Memory B cell (primary cell): ENCODE data around the gene IFNLR1.

Experiments used
- ATAC-seq: fragments of 150-1000 bp; cut with Tn5 transposase; 2 replicates; pipeline ENCODE4 v1.10.0; 2021; ENCODE audit warnings: low read depth, mild to moderate bottlenecking, moderate library complexity
- DNase-seq, 2 donors: peaks; one replicate each; pipeline ENCODE4 v3.0.0; 2022; ENCODE audit warnings: low spot score in 2 of 2
- H3K27ac Mint-ChIP-seq: one replicate; pipeline ENCODE4 v1.8.0; 2022; ENCODE audit warnings: mild to moderate bottlenecking, moderate library complexity, mixed read lengths
- H3K27me3 Mint-ChIP-seq: one replicate; pipeline ENCODE4 v1.8.0; 2022; ENCODE audit warnings: mixed read lengths
- H3K36me3 Mint-ChIP-seq: one replicate; pipeline ENCODE4 v1.8.0; 2022; ENCODE audit warnings: mild to moderate bottlenecking, mixed read lengths
- H3K4me1 Mint-ChIP-seq: one replicate; pipeline ENCODE4 v1.8.0; 2022; ENCODE audit warnings: mixed read lengths
- H3K4me3 Mint-ChIP-seq: one replicate; pipeline ENCODE4 v1.8.0; 2022; ENCODE audit warnings: mild to moderate bottlenecking, moderate library complexity, mixed read lengths
- H3K9me3 Mint-ChIP-seq: one replicate; pipeline ENCODE4 v1.8.0; 2022; ENCODE audit warnings: mixed read lengths

IFNLR1 gene

DNA sequence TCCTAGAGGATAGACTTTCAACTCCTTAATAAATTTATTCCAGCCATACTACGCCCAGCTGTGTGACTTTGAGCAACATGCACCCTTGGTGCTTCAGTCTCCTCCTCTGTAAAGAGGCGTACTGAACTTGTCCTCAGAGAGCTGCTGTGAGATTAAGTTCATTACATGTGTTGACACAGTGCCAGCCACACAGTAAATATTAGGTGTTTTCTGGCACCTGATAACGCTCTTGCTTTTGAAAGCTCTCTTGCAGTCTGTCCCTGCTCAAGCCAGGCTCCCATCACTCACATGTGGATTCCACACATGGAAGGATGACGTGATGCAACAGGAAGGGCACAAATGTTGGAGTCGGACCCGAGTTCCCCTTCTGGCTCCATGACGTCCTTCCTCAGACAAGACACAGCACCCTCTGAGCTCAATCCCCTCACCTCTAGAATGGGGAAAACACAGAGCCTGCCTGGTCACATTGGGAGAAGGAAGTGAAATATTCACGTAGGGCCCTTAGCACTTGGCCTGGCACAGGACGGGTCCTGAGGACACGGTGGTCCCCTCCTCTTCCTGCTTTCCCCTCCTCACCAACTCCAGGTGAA lies 7.7 kb downstream of the IFNLR1 start:
- peaks cover 2% of the 10 kb centered on the region for H3K9me3 Mint-ChIP-seq
- no peaks in the 10 kb centered on the region for H3K27me3 Mint-ChIP-seq
- H3K27ac Mint-ChIP-seq: no peak overlapping the region
- H3K36me3 Mint-ChIP-seq: peaks cover 33% of the 10 kb centered on the region
- H3K4me1 Mint-ChIP-seq: peaks cover 38% of the 10 kb centered on the region
- DNase-seq: no peak
- no peak overlapping the region for H3K4me3 Mint-ChIP-seq
- ATAC-seq: no peak

DNA sequence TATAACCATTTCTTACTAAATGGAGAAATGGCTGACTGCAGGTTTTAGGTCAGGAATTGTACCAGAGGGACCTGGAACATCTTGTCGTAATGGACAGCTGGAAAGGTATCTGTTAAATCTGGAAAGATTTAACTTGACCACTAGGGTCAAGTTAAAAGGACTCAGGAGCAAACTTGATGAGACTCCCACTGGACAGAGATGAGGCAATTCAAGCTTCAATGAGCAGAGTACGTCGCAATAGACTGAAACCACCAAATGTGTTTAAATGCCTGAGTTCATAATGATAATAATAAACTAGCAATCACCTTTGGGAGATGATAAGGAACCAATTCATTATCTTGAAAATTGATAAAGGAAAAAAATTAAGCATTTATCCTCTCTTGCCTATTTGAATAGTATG lies 8.7 kb downstream of the IFNLR1 start:
- Mint-ChIP-seq H3K4me3 (no peak overlapping the region), H3K4me1 (peaks cover 38% of the 10 kb centered on the region), H3K27ac (no peak overlapping the region), H3K27me3 (no peaks in the 10 kb centered on the region), H3K9me3 (peaks cover 5% of the 10 kb centered on the region), H3K36me3 (peaks cover 37% of the 10 kb centered on the region)
- ATAC-seq (no peak), DNase-seq (no peak)

DNA sequence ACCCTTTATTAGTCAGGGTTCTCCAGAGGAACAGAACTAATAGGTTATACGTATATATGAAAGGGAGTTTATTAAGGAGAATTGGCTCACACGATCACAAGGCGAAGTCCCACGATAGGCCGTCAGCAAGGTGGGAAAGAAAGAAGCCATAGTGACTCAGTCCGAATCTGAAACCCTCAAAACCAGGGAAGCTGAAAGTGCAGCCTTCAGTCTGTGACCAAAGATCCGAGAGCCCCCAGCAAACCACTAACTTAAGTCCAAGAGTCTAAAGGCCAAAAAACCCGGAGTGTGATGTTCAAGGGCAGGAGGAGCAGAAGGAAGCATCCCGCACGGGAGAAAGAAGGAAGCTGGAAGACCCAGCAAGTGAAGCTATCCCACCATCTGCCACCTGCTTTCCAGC lies 9.9 kb downstream of the IFNLR1 start:
- no peak for DNase-seq
- ATAC-seq: no peak
- Mint-ChIP-seq H3K4me3 (no peak overlapping the region), H3K9me3 (peaks cover 5% of the 10 kb centered on the region), H3K27me3 (no peaks in the 10 kb centered on the region), H3K36me3 (peaks cover 39% of the 10 kb centered on the region), H3K4me1 (peaks cover 38% of the 10 kb centered on the region), H3K27ac (peak overlapping the region; percentile 62)

DNA sequence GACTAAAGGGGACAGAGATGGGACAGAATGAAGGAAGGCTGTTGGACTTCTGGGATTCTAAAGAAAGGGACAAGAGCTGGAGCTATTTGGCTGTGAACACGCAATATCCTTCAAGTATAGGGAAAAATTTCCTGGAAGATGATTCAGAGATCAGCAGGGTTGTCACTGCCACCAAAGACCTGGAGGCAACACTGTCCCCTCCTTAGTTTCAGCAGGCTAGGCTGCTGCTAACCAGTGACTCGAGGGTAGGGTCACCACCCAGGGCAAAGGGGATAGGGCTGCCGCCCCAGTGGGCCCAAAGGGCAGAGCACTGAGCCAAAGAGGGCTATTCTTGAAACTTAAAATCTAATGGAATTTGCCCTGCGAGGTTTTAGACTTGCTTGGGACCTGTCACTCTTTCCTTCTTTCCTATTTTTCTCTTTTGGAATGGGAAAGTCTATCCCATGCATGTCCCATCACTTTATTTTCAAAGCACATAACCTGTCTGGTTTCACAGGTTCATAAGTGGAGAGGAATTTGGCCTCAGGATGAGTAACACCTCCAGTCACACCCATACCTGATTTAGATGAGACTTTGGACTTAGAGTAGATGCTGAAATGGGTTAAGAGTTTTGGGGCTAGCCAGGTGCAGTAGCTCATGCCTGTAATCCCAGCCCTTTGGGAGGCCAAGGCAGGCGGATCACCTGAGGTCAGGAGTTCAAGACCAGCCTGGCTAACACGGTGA lies 11.9 kb downstream of the IFNLR1 start:
- ATAC-seq: no peak
- H3K27ac Mint-ChIP-seq: no peak overlapping the region

DNA sequence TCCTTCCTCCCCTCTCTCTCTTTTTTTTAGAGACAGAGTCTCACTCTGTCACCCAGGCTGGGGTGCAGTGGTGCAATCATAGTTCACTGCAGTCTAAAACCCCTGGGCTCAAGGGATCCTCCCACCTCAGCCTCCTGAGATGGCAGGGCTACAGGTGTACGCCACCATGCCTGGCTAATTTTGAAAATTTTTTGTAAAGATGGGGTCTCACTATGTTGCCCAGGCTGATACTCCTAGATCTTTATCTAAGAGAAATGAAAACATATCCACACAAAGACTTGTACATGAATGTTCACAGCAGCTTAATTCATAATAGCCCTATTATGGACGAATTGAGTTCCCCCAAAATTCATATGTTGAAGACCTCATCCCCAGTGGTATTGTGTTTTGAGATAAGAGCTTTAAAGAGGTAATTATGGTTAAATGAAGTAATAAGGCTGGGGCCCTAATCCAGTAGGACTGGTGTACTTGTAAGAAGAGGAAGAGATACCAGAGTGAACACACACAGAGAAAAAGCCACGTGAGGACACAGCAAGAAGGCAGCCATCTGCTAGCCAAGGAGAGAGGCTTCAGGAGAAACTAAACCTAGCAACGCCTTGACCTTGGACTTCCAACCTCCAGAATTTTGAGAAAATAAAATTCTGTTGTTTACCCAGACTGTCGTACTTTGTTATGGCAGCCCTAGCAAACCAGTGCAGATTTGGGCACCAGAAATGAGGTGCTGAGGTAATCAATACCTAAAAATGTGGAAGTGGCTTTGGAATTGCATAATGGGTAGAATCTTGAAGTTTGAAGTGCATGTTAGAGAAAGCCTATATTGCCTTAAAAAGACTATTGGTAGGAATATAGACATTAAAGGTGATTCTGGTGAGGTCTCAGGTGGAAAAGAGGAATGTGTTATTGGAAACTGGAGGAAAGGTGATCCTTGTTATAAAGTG lies 13.2 kb downstream of the IFNLR1 start:
- peak overlapping the region; percentile 37 for H3K27ac Mint-ChIP-seq
- no peak for DNase-seq
- peaks cover 5% of the 10 kb centered on the region for H3K9me3 Mint-ChIP-seq
- no peak overlapping the region for H3K4me3 Mint-ChIP-seq
- no peaks in the 10 kb centered on the region for H3K27me3 Mint-ChIP-seq
- peaks cover 23% of the 10 kb centered on the region for H3K4me1 Mint-ChIP-seq
- no peak for ATAC-seq
- peaks cover 29% of the 10 kb centered on the region for H3K36me3 Mint-ChIP-seq

More for the DNA sequence above, 11.9 kb downstream of the IFNLR1 start:
- Mint-ChIP-seq H3K4me1 (peaks cover 27% of the 10 kb centered on the region), H3K9me3 (peaks cover 5% of the 10 kb centered on the region), H3K27me3 (no peaks in the 10 kb centered on the region), H3K4me3 (no peak overlapping the region), H3K36me3 (peaks cover 33% of the 10 kb centered on the region)
- DNase-seq: no peak

DNA sequence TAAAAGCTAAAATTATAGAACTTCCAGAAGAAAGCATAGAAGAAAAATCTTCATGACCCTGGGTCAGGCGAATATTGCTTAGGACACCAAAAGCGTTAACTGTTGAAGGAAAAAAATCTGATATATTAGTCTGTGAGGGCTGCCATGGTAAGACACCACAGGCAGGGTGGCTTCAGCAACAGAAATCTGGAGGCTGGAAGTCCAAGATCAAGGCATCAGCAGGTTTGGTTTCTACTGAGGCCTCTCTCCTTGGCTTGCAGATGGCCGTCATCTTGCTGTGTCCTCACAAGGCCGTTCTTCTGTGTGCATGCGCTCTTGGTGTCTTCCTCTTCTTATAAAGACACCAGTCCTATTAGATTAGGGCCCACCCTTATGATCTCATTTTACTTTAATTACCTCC lies 14.5 kb downstream of the IFNLR1 start:
- H3K4me3 Mint-ChIP-seq: no peak overlapping the region
- DNase-seq (no peak), ATAC-seq (no peak)
- peaks cover 26% of the 10 kb centered on the region for H3K4me1 Mint-ChIP-seq
- H3K27ac Mint-ChIP-seq: no peak overlapping the region
- peaks cover 5% of the 10 kb centered on the region for H3K9me3 Mint-ChIP-seq
- peaks cover 34% of the 10 kb centered on the region for H3K36me3 Mint-ChIP-seq
- no peaks in the 10 kb centered on the region for H3K27me3 Mint-ChIP-seq

DNA sequence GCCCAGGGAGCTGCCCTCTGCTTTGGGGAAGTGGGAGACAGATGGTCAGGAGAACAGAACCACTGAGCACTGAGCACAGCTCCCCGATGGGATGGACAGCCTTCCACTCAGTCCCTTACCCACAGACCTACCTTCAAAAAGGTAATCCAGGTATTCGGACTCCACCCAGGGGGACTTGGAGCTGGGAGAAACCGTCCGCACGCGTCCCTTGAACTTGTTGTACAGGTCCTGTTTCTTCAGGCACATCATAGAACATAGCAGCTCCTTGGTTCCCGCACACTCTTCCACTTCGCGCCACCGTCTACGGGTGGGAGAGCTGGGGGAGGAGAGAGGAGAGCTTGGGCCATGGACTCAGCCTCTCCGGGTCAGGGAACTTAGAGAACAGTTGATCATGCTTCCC lies 17.8 kb downstream of the IFNLR1 start:
- ATAC-seq: no peak
- Mint-ChIP-seq H3K4me3 (no peak overlapping the region), H3K4me1 (peaks cover 9% of the 10 kb centered on the region), H3K36me3 (peaks cover 32% of the 10 kb centered on the region), H3K9me3 (peaks cover 2% of the 10 kb centered on the region), H3K27me3 (no peaks in the 10 kb centered on the region), H3K27ac (no peak overlapping the region)
- DNase-seq: no peak

DNA sequence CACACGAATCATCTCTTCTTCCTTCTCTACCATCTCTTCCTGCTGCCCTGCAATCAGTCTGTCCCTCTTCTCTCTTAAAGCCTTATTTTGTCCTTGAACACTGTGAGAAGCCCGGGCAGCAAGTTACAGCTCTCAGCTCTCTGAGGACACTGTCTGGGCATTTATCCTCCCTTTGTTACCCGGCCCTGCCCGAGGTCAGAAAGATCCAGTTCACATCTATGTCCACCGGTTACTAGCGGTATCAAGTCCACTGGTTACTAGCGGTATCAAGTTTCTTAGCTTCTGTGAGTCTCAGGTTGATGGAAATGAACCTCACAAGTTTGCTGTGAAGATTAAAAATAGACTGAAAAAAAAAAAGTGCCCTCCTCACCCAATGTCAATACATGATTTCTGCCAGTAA lies 18.8 kb downstream of the IFNLR1 start:
- Mint-ChIP-seq H3K4me1 (peaks cover 6% of the 10 kb centered on the region), H3K4me3 (no peak overlapping the region), H3K9me3 (no peaks in the 10 kb centered on the region), H3K27ac (no peak overlapping the region), H3K27me3 (no peaks in the 10 kb centered on the region), H3K36me3 (peaks cover 24% of the 10 kb centered on the region)
- no peak for ATAC-seq
- no peak for DNase-seq

DNA sequence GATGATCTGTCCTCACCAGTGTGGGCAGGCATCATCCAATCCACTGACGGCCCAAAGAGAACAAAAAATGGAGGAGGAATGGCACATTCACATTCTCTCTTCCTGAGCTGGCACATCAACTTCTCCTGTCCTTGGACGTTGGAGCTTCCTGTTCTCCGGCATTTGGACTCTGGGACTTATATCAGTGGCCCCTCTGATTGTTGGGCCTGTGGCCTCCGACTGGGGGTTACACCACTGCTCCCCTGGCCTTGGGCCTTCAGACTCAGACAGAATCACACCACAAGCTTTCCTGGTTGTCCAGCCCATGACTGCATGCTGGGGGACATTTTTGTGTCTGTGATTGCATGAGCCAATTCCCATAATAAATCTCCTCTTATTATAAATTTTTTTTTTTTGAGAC lies 20.1 kb downstream of the IFNLR1 start:
- Mint-ChIP-seq H3K4me3 (no peak overlapping the region), H3K4me1 (peaks cover 6% of the 10 kb centered on the region), H3K27me3 (no peaks in the 10 kb centered on the region), H3K36me3 (peaks cover 24% of the 10 kb centered on the region), H3K9me3 (no peaks in the 10 kb centered on the region), H3K27ac (no peak overlapping the region)
- no peak for ATAC-seq
- no peak for DNase-seq

DNA sequence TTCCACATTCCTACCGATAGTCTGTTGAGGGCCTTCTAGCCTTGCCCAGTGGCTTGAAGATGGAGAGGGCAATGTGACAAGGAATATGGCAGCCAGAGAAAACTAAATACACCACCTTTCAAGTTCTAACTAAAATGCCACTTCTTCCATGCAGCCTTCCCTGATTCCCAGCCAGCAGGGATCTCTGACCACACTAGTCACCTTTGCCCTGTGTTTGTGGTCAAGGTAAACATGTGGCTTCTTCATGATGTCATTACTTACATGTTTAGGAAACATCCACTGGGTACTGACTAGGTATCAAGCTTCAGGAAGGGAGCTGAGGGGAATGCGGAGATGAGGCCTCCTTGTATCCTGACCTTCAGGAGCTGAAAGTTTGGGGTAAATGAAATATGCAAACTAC lies 21.6 kb downstream of the IFNLR1 start:
- Mint-ChIP-seq H3K36me3 (peaks cover 27% of the 10 kb centered on the region), H3K9me3 (no peaks in the 10 kb centered on the region), H3K4me1 (peaks cover 6% of the 10 kb centered on the region), H3K27ac (peak overlapping the region; percentile 42), H3K4me3 (no peak overlapping the region), H3K27me3 (no peaks in the 10 kb centered on the region)
- DNase-seq: no peak
- ATAC-seq: no peak

DNA sequence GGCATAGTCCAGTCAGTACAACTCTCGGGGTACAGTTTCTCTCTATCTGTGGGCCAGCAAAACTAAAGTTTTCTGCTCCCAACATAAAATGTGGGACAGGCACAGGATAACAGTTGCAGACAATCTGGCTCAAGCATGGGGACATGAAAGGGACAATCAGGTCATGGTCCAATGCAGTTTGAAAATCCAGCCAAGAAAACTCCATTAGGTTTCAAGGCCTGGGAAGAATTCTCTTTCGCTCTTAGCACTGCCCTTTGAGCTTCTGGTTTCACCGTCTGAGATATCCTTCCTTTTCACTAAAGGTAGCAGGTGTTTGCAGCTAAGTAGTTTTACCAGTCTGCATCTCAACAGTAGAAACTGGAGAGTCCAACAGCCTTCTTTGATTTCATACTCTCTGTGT lies 23.1 kb downstream of the IFNLR1 start:
- DNase-seq (no peak), ATAC-seq (no peak)
- Mint-ChIP-seq H3K9me3 (no peaks in the 10 kb centered on the region), H3K27ac (no peak overlapping the region), H3K4me3 (no peak overlapping the region), H3K36me3 (peaks cover 27% of the 10 kb centered on the region), H3K27me3 (no peaks in the 10 kb centered on the region), H3K4me1 (peaks cover 6% of the 10 kb centered on the region)

DNA sequence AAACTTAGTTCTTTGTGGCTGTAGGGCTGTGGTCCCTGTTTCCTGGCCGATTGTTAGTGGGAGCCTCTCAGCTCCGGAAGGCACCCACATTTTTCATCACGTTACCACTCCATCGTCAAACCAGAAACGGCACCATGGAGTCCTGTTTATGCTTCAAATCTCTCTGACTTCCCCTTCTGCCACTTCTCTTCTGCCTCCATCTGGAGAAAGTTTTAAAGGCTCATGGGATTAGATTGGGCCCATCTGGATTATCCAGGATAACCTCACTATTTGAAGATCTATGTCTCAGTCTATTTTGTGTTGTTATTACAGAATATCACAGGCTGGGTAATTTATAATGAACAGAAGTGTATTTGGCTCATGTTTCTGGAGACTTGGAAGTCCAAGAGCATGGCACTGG lies 24.9 kb downstream of the IFNLR1 start:
- Mint-ChIP-seq H3K9me3 (no peaks in the 10 kb centered on the region), H3K4me3 (no peak overlapping the region), H3K27ac (no peak overlapping the region), H3K36me3 (peaks cover 29% of the 10 kb centered on the region), H3K4me1 (peaks cover 2% of the 10 kb centered on the region), H3K27me3 (no peaks in the 10 kb centered on the region)
- DNase-seq (no peak), ATAC-seq (no peak)

DNA sequence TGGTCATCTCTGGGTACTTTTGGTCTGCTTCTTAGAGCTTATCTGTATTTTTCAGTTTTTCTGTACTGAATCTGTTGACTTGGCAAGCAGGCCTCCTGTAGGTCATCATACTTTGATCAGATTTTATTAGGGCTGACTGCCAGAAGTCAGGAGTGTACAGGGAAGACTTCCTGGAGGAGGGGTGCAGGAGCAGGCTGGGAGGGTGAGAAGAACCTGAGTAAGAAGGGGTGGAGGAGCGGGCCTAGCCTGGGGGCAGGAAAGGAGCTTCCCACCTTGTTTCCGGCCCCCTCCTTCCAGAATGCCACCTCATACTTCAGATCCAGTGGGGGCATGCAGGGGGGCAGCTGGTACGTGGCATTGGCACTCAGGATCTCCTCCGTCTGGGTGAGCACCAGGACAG lies 25.8 kb downstream of the IFNLR1 start:
- peaks cover 28% of the 10 kb centered on the region for H3K36me3 Mint-ChIP-seq
- no peak overlapping the region for H3K4me3 Mint-ChIP-seq
- no peak for ATAC-seq

DNA sequence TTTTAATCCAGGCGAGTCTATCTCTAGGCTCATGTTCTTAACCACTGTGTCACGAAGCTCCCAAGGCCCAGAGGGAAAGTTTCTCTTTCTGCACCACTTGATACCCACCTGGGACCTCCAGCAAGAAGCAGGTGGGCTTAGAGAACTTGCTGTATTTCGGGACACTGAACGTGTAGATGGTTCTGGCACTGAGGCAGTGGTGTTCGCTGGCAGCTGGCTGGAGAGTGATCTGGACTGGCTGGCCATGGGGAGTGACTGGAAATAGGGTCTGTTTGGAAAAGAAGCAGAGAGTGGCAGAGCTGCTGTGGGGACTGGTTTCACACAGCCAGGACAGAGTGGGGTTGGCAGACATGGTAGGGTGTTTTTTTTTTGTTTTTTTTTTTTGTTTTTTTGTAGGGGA lies 27.7 kb downstream of the IFNLR1 start:
- ATAC-seq (no peak), DNase-seq (no peak)
- H3K9me3 Mint-ChIP-seq: no peaks in the 10 kb centered on the region
- no peak overlapping the region for H3K27ac Mint-ChIP-seq
- peaks cover 19% of the 10 kb centered on the region for H3K36me3 Mint-ChIP-seq
- H3K27me3 Mint-ChIP-seq: no peaks in the 10 kb centered on the region
- no peak overlapping the region for H3K4me3 Mint-ChIP-seq
- peaks cover 14% of the 10 kb centered on the region for H3K4me1 Mint-ChIP-seq

More for the DNA sequence above, 25.8 kb downstream of the IFNLR1 start:
- H3K27me3 Mint-ChIP-seq: no peaks in the 10 kb centered on the region
- DNase-seq: no peak
- H3K4me1 Mint-ChIP-seq: peaks cover 1% of the 10 kb centered on the region
- H3K27ac Mint-ChIP-seq: no peak overlapping the region
- H3K9me3 Mint-ChIP-seq: no peaks in the 10 kb centered on the region
